SK-N-SH (cell line): Measurements from ENCODE around the gene PDE4A. TPM values are rescaled to one million over a fixed set of nuclear protein-coding genes. Genes with fewer than 3 reads are reported as not detected.

Experiments
- CTCF ChIA-PET: fragments of 300-600, 350-600 bp; formaldehyde crosslinking; extraction: SDS; loops from one replicate; lab custom pipeline; 2021; lab: Yijun Ruan, JAX
- POLR2A ChIA-PET: fragments of 350-600 bp; sonication (Branson Sonifier 250); formaldehyde crosslinking; extraction: SDS; loops from one replicate; lab custom pipeline; 2020; ENCODE audit warnings: antibody characterized with exemption, inconsistent platforms; lab: Yijun Ruan, JAX
- DNase-seq: peaks from one replicate; pipeline ENCODE4 v3.0.0; 2012
- H2AFZ ChIP-seq: fragments of 200-600 bp; sonication (generic); 2 replicates; pipeline ENCODE4 v1.8.1; 2016; ENCODE audit warnings: antibody characterized with exemption, mild to moderate bottlenecking, low read depth
- H3F3A ChIP-seq: fragments of 200-600 bp; sonication (generic); replicated peaks from 2 replicates; pipeline ENCODE3; 2016; ENCODE audit warnings: antibody characterized with exemption, mild to moderate bottlenecking; ENCODE audit not compliant: insufficient read depth
- H3K27ac ChIP-seq, 2 experiments: fragments of 200-500 bp in 1 of 2; fragments of 200-600 bp in 1 of 2; sonication (Bioruptor generic) in 1 of 2; sonication (generic), shearing (Covaris generic) in 1 of 2; 2 replicates each; pipeline versions ENCODE4 v1.5.1 to v1.6.1; 2014 to 2016; ENCODE audit warnings: low read depth in 2 of 2, inconsistent platforms in 1 of 2, low read length in 1 of 2, mild to moderate bottlenecking in 1 of 2, mixed read lengths in 1 of 2
- H3K27me3 ChIP-seq: fragments of 200-600 bp; sonication (generic), shearing (Covaris generic); 2 replicates; pipeline ENCODE4 v1.6.1; 2016; ENCODE audit warnings: mixed run types; ENCODE audit not compliant: insufficient read depth
- H3K36me3 ChIP-seq, 2 experiments: fragments of 200-500 bp in 1 of 2; fragments of 200-600 bp in 1 of 2; sonication (Bioruptor generic) in 1 of 2; sonication (generic) in 1 of 2; replicated peaks in 1 of 2; 2 replicates each; pipeline versions ENCODE3 to v1.5.1; 2014 to 2016; ENCODE audit warnings: low read length in 1 of 2, mild to moderate bottlenecking in 1 of 2; ENCODE audit not compliant: insufficient read depth in 2 of 2, control insufficient read depth in 1 of 2
- H3K4me1 ChIP-seq, 2 experiments: fragments of 200-500 bp in 1 of 2; fragments of 200-600 bp in 1 of 2; sonication (Bioruptor generic) in 1 of 2; sonication (generic), shearing (Covaris generic) in 1 of 2; 2 replicates each; pipeline versions ENCODE4 v1.5.1 to v1.6.1; 2014 to 2016; ENCODE audit warnings: low read depth in 1 of 2, low read length in 1 of 2, mixed run types in 1 of 2; ENCODE audit not compliant: insufficient read depth in 2 of 2, control insufficient read depth in 1 of 2
- H3K4me2 ChIP-seq: fragments of 200-600 bp; sonication (generic), shearing (Covaris generic); 2 replicates; pipeline ENCODE4 v1.6.1; 2017; ENCODE audit warnings: mixed run types
- H3K4me3 ChIP-seq, 2 experiments: fragments of 200-500 bp in 1 of 2; fragments of 200-600 bp in 1 of 2; sonication (Bioruptor generic) in 1 of 2; sonication (generic), shearing (Covaris generic) in 1 of 2; 2 replicates each; pipeline versions ENCODE4 v1.5.1 to v1.8.1; 2014 to 2016; ENCODE audit warnings: low read depth in 2 of 2, inconsistent platforms in 1 of 2, low read length in 1 of 2, mild to moderate bottlenecking in 1 of 2, mixed read lengths in 1 of 2, moderate library complexity in 1 of 2
- H3K79me2 ChIP-seq: fragments of 200-600 bp; sonication (generic); 2 replicates; pipeline ENCODE4 v1.8.1; 2017; ENCODE audit warnings: mild to moderate bottlenecking; ENCODE audit not compliant: insufficient read depth
- H3K9ac ChIP-seq: fragments of 200-600 bp; sonication (generic); 2 replicates; pipeline ENCODE4 v1.6.1; 2017; ENCODE audit warnings: mixed run types
- H3K9me2 ChIP-seq: fragments of 200-600 bp; sonication (generic); 2 replicates; pipeline ENCODE4 v1.6.1; 2017; ENCODE audit warnings: mixed run types
- H3K9me3 ChIP-seq: fragments of 200-600 bp; sonication (generic); 2 replicates; pipeline ENCODE4 v1.6.1; 2017; ENCODE audit warnings: mixed run types, mild to moderate bottlenecking, moderate library complexity
- H4K20me1 ChIP-seq: fragments of 200-600 bp; sonication (generic); 2 replicates; pipeline ENCODE4 v1.6.1; 2017; ENCODE audit warnings: mild to moderate bottlenecking, mixed run types; ENCODE audit not compliant: insufficient read depth
- CHD2 ChIP-seq: fragments of 150-350 bp; IDR thresholded peaks from 2 replicates; pipeline ENCODE4 v1.6.1; 2018; ENCODE audit warnings: low read length; ENCODE audit not compliant: partially characterized antibody
- EP300 ChIP-seq, 2 experiments: IDR thresholded peaks; 2 replicates each; pipeline versions ENCODE4 v1.4.0 to v1.6.1; 2012; ENCODE audit warnings: borderline replicate concordance in 1 of 2, low read depth in 1 of 2, low read length in 1 of 2
- FOSL2 ChIP-seq: IDR thresholded peaks from 2 replicates; pipeline ENCODE4 v1.4.0; 2012; ENCODE audit warnings: low read depth, mild to moderate bottlenecking, moderate library complexity, borderline replicate concordance
- FOXM1 ChIP-seq: IDR thresholded peaks from 2 replicates; pipeline ENCODE4 v1.4.0; 2012; ENCODE audit warnings: low read depth, mild to moderate bottlenecking
- MXI1 ChIP-seq: IDR thresholded peaks from 2 replicates; pipeline ENCODE4 v1.6.1; 2012; ENCODE audit warnings: mild to moderate bottlenecking, low read depth, low read length, improper control_type of control experiment
- NFIC ChIP-seq: IDR thresholded peaks from 2 replicates; pipeline ENCODE4 v1.4.0; 2012; ENCODE audit warnings: borderline replicate concordance
- NRF1 ChIP-seq: IDR thresholded peaks from 2 replicates; pipeline ENCODE4 v1.6.1; 2012; ENCODE audit warnings: low read depth, mild to moderate bottlenecking, low read length
- PBX3 ChIP-seq: IDR thresholded peaks from 2 replicates; pipeline ENCODE4; 2012
- POLR2AphosphoS5 ChIP-seq: IDR thresholded peaks from 2 replicates; pipeline ENCODE4 v1.6.1; 2012; ENCODE audit warnings: low read depth, low read length
- RCOR1 ChIP-seq: fragments of 150-350 bp; IDR thresholded peaks from 2 replicates; pipeline ENCODE4 v1.6.1; 2017; ENCODE audit warnings: antibody characterized with exemption, low read length
- RFX5 ChIP-seq: IDR thresholded peaks from 2 replicates; pipeline ENCODE4 v1.6.1; 2012; ENCODE audit warnings: mild to moderate bottlenecking, improper control_type of control experiment, low read length
- TAF1 ChIP-seq: IDR thresholded peaks from 2 replicates; pipeline ENCODE4 v1.6.1; 2012; ENCODE audit warnings: low read depth, mild to moderate bottlenecking, low read length, moderate library complexity, borderline replicate concordance
- TEAD4 ChIP-seq: IDR thresholded peaks from 2 replicates; pipeline ENCODE4 v1.4.0; 2012; ENCODE audit warnings: mild to moderate bottlenecking, borderline replicate concordance; ENCODE audit not compliant: insufficient read depth
- WGBS: methylation state at CpG from one replicate; pipeline ENCODE4 v1.1.6; 2017; ENCODE audit warnings: low lambda C conversion rate; 5-methylcytosine and 5-hydroxymethylcytosine counted together
- polyA plus RNA-seq, 3 experiments: library from polyadenylated mRNA; depleted of rRNA; stranded (reverse); fragments of >200 nt; gene quantifications; 2 replicates each; pipeline ENCODE4 v1.2.3, GENCODE V29; 2012
- TF ChIP-seq, protein P1 (sequence below): IDR thresholded peaks from 2 replicates; pipeline ENCODE4 v1.4.0; 2012; ENCODE audit warnings: low read depth
- TF ChIP-seq, protein P2 (sequence below): fragments of 200-600 bp; sonication (generic); IDR thresholded peaks from 2 replicates; pipeline ENCODE4 v1.6.1; 2017; ENCODE audit warnings: antibody characterized with exemption, mild to moderate bottlenecking, moderate library complexity
- TF ChIP-seq, protein P3 (sequence below): IDR thresholded peaks from 2 replicates; pipeline ENCODE4 v1.4.0; 2012; ENCODE audit warnings: low read depth, borderline replicate concordance

Gene PDE4A
- polyA plus RNA-seq, 1 of the 3 experiments (the other 2 are of a cell fraction), result 2.9 TPM

DNA sequence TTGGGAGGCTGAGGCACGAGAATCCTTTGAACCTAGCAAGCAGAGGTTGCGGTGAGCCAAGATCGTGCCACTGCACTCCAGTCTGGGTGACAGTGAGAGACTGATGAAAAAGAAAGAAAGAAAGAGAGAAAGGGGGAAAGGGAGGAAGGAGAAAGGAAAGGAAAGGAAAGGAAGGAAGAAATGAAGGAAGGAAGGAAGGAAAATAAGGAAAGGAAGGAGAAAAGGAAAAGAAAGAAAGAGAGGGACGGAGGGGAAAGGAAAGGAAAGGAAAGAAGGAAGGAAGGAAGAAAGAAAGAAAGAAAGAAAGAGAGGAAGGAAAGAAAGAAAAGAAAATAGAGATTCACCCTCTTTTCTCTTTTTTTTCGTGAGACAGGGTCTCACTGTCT lies 8.7 kb downstream of the PDE4A start:
- CTCF ChIA-PET, result interaction anchor here (0.7 to 10.1 kb wide), 4 partner anchors 8 to 26 kb away, joined by 3 to 127 read pairs (median 12); partner anchors contain the start of genes CDC37 and PDE4A
- Histone ChIP-seq H4K20me1 (no peaks in the 10 kb centered on the region), H2AFZ (no peak overlapping the region), H3K9me3 (no peaks in the 10 kb centered on the region), H3K4me2 (no peak overlapping the region), H3K4me3 (no peak overlapping the region), H3K9me2 (no peaks in the 10 kb centered on the region), H3K4me1 (peaks cover 7 to 8% of the 10 kb centered on the region in 2 experiments; a peak in 2 of 4 replicates), H3K27me3 (0 out of 2 replicates have a peak, but pooled peaks cover 5% of the 10 kb centered on the region), H3K36me3 (no peaks in the 10 kb centered on the region), H3K27ac (no peak overlapping the region), H3K79me2 (no peaks in the 10 kb centered on the region; the same call in 1 of the 2 replicates), H3K9ac (no peak overlapping the region), H3F3A (peaks cover 20% of the 10 kb centered on the region)
- POLR2A ChIA-PET, result no interaction called here
- TF ChIP-seq MXI1 (no peak), FOXM1 (no peak), EP300 (IDR thresholded peaks at IDR 0.05; ENCODE audit: borderline replicate concordance in 1 of 2, low read depth in 1 of 2, low read length in 1 of 2) (no peak), RCOR1 (no peak), TEAD4 (no peak), TAF1 (no peak)
- TF ChIP-seq, protein P1, sequence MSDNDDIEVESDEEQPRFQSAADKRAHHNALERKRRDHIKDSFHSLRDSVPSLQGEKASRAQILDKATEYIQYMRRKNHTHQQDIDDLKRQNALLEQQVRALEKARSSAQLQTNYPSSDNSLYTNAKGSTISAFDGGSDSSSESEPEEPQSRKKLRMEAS, result no peak
- TF ChIP-seq, protein P2, sequence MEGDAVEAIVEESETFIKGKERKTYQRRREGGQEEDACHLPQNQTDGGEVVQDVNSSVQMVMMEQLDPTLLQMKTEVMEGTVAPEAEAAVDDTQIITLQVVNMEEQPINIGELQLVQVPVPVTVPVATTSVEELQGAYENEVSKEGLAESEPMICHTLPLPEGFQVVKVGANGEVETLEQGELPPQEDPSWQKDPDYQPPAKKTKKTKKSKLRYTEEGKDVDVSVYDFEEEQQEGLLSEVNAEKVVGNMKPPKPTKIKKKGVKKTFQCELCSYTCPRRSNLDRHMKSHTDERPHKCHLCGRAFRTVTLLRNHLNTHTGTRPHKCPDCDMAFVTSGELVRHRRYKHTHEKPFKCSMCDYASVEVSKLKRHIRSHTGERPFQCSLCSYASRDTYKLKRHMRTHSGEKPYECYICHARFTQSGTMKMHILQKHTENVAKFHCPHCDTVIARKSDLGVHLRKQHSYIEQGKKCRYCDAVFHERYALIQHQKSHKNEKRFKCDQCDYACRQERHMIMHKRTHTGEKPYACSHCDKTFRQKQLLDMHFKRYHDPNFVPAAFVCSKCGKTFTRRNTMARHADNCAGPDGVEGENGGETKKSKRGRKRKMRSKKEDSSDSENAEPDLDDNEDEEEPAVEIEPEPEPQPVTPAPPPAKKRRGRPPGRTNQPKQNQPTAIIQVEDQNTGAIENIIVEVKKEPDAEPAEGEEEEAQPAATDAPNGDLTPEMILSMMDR, result no peak
- 46% methylated on average over 5 of the region's 5 CpGs for WGBS
- no peak for DNase-seq

DNA sequence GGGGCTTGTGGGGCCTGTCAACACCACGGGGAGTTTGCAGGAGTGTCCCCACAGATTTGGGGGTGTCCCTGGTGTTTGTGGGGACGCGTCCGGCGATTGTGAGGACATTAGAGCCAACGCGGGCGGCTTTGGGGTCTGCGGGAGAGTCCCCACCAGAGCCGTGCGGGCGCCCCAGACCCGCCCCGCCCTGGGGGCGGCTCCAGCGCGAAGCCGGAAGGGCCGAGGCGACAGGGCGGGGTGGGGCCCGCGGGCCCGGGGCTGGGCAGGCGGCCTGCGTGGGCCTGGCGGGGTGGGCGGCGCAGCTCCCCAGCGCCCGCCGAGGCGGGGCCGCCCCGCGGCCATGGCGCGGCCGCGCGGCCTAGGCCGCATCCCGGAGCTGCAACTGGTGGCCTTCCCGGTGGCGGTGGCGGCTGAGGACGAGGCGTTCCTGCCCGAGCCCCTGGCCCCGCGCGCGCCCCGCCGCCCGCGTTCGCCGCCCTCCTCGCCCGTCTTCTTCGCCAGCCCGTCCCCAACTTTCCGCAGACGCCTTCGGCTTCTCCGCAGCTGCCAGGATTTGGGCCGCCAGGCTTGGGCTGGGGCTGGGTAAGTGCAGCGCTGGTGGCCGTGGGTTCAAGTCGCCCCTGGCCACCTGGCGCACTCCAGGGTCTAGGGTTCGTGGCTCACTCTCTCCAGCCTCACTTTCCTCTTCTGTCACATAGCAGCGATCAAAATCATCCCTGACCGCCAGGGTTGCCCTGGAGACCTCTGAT lies 10.3 kb downstream of the PDE4A start:
- H3K79me2 ChIP-seq, result no peaks in the 10 kb centered on the region; the same call in 1 of the 2 replicates
- peaks cover 5 to 7% of the 10 kb centered on the region in 2 experiments; a peak in 2 of 4 replicates for H3K4me1 ChIP-seq
- H3K36me3 ChIP-seq, result no peaks in the 10 kb centered on the region
- H4K20me1 ChIP-seq, result no peaks in the 10 kb centered on the region
- H3F3A ChIP-seq, result peaks cover 16% of the 10 kb centered on the region
- peak overlapping the region; percentile 84 for H3K4me2 ChIP-seq
- POLR2A ChIA-PET, result no interaction called here
- H3K9ac ChIP-seq, result peak overlapping the region; percentile 60; the same call in 1 of the 2 replicates
- H3K9me2 ChIP-seq, result no peaks in the 10 kb centered on the region
- CTCF ChIA-PET, result interaction anchor here (1.1 to 10.1 kb wide), 4 partner anchors 9 to 40 kb away, joined by 3 to 127 read pairs (median 4); partner anchors contain the start of genes CDC37 and PDE4A
- TF ChIP-seq NRF1 (no peak), PBX3 (no peak), FOSL2 (no peak), EP300 (IDR thresholded peaks at IDR 0.05; ENCODE audit: borderline replicate concordance in 1 of 2, low read depth in 1 of 2, low read length in 1 of 2) (no peak), NFIC (no peak), RFX5 (no peak), FOXM1 (no peak), CHD2 (no peak), POLR2AphosphoS5 (no peak)
- TF ChIP-seq, protein P3, sequence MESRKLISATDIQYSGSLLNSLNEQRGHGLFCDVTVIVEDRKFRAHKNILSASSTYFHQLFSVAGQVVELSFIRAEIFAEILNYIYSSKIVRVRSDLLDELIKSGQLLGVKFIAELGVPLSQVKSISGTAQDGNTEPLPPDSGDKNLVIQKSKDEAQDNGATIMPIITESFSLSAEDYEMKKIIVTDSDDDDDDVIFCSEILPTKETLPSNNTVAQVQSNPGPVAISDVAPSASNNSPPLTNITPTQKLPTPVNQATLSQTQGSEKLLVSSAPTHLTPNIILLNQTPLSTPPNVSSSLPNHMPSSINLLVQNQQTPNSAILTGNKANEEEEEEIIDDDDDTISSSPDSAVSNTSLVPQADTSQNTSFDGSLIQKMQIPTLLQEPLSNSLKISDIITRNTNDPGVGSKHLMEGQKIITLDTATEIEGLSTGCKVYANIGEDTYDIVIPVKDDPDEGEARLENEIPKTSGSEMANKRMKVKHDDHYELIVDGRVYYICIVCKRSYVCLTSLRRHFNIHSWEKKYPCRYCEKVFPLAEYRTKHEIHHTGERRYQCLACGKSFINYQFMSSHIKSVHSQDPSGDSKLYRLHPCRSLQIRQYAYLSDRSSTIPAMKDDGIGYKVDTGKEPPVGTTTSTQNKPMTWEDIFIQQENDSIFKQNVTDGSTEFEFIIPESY, result no peak
- peak; percentile 76 for DNase-seq
- 17% methylated on average over 3 of the region's 75 CpGs for WGBS
- no peak overlapping the region for H3K27ac ChIP-seq
- H2AFZ ChIP-seq, result peak overlapping the region; percentile 56; the same call in 1 of the 2 replicates
- H3K9me3 ChIP-seq, result no peaks in the 10 kb centered on the region
- peak overlapping the region; percentile 44 to 64 for H3K4me3 ChIP-seq
- no peaks in the 10 kb centered on the region for H3K27me3 ChIP-seq
